GM21576 (cell line): ENCODE results near the gene SCGB1C1.
A peak's percentile ranks its signal among the peaks of the same experiment; 100 is the strongest.
"Not testable (repeated sequence)": the region's sequence is repeated elsewhere in the genome, so short reads cannot be mapped to it uniquely, and the experiment has no call there.

ENCODE experiments used
- ATAC-seq: cut with Tn5 transposase; IDR thresholded peaks from one replicate; pipeline ENCODE4 v1.9.1; 2021; ENCODE audit warnings: mild to moderate bottlenecking, moderate library complexity; ENCODE audit not compliant: unreplicated experiment

Gene SCGB1C1

DNA sequence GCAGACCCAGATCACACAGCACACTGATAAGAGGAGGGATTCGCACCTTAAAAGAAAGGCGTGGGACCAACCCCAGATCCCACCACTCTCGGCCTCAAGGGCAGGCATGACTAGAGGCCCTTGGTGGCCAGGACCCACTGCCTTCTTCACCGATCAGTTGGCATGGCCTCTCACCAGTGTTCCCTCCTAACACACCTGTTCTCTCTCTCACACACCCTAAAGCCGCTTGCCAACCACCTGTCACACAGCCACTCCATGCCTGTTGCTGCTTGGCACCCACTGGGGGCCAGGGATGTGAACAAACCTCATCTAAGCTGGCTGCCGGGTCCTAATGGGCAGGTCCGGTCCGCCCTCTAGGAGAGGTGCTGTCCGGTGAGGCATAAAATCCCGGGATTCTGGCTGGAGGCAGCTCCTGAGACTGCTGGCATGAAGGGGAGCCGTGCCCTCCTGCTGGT is at the start of gene SCGB1C1:
SCGB1C1 (plus strand) TSS at position 405 of the 455 bp plus-strand sequence; CDS start at position 427, 22 bp downstream.
- not testable (repeated sequence) for ATAC-seq

DNA sequence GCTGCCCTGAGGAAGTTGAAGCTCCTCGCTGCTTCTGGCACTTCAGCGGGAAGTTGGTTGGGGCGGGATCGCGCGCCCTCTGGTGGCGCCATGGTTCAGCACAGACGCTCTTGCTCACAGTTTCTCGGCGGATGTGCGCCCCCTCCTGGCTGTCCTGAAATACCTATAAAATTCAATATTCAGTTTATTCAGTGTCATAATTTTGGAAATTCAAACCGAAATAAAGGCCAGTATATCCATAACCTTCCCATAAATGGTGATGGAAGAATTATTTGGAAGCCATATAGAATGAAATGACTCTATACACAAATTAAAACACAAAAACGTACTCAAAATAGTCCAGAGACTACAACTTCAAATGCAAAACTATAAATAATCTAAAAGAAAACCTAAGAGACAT is 12.6 kb upstream of the SCGB1C1 start:
- not testable (repeated sequence) for ATAC-seq

DNA sequence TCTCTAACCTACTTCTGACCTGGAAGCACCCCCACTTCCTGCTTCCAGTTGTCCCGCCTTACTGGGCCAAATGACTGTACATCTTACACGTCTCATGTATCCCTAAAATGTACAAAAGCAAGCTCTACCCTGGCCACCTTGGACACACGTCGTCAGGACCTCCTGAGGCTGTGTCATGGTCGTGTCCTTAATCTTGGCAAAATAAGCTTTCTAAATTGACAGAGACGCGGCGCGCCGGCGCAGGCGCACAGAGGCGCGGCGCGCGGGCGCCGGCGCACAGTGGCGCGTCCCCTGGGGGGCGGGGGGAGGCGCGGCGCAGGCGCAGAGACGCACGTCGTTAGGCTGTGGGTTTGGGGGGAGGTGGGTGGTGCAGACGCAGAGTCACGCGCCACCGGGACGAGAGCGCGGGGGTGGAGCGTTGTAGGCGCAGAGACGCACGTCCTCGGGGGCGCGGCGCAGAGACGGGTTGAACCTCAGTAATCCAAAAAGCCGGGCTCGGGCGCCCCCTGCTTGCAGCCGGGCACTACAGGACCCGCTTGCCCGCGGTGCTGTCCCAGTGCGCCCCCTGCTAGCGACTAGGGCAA is 3.6 kb upstream of the SCGB1C1 start:
- not testable (repeated sequence) for ATAC-seq

DNA sequence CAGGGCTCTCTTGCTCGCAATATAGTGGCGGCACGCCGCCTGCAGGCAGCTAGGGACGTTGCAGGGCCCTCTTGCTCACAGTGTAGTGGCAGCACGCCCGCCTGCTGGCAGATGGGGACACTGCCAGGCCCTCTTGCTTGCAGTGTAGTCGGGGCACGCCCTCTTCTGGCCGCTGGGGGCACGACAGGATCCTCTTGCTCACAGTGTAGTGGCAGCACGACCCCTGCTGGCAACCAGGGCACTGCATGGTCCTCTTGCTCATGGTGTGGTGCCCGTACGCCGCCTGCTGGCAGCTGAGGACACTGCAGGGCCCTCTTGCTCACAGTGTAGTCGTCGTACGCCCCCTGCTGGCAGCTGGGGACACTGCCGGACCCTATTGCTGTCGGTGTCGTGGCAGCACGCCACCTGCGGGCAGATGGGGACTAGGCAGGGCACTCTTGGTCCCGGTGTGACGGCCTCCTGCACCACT is 3.0 kb upstream of the SCGB1C1 start:
- ATAC-seq: peak; percentile 79

DNA sequence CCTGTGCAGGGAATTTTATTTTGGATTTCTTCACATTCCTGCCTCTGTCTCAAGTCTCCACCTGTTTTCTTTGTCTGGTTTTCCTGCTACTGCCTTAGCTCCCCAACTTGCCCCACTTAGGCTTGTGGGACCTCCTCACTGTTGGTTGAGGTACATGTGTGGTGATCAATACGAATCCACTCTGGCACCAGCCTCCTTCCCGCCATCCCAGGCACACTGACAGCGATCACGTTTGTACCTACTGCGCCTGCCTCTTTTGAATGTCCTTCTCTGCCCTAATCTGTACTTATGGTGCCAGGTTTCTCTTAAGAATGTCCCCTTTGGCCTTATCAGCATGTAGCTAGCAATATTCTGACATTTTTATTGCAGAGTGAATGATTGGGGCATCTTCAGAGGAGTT is 2.3 kb upstream of the SCGB1C1 start:
- ATAC-seq: not testable (repeated sequence)

DNA sequence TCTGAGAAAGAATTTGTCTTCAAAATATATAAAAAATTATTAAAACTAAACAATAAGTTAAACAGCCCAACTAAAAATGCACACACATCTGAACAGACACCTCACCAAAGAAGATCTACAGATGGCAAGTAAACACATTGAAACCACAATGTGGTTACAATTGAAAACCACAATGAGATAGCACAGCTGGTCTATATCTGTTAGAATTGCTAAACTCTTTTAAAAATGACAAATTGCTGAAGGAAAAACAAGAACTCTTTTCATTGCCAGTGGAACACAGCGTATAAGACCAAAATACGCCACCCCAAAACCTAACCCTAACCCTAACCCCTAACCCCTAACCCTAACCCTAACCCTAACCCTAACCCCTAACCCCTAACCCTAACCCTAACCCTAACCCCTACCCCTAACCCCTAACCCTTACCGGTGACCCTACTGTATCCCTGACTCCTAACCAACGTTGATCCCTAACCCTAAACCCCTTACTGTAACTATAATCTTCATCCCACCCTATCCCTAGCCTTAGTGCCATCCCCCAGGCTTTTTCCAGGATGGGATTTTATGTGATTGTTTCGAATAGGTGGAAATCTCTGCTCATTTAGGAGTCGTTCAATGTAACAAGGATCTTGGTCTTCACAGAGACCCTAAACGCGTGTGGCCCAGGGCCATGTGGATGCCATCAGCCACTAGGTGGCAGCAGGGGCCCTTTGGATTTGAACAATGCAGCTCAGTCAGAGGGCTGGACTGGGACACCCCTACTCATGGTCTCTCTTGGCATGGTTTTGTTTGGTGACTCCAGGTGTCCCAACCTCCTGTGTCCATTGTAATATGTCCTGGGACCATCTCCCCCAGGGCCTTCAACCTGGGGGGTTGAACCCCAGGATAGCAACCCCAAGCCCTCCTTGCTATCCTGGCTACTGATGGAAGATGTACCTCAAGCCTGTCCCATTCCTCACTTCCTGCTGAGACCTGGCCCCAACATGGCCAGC is 1.1 kb upstream of the SCGB1C1 start:
- ATAC-seq: not testable (repeated sequence)

DNA sequence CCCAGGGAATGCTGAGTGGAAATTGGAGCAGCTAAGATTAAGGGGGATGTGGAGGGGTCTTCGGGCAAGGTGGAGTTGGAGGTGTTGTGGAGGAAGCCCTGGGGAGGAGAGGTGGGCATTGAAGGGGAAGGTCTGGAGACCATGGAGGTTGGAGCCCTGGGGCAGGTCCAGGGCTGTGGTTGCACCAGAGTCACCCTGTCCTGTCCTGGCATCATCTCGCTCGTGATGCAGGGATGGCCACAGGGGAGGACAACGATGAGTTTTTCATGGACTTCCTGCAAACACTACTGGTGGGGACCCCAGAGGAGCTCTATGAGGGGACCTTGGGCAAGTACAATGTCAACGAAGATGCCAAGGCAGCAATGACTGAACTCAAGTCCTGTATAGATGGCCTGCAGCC is 603 bp downstream of the SCGB1C1 start:
- not testable (repeated sequence) for ATAC-seq

DNA sequence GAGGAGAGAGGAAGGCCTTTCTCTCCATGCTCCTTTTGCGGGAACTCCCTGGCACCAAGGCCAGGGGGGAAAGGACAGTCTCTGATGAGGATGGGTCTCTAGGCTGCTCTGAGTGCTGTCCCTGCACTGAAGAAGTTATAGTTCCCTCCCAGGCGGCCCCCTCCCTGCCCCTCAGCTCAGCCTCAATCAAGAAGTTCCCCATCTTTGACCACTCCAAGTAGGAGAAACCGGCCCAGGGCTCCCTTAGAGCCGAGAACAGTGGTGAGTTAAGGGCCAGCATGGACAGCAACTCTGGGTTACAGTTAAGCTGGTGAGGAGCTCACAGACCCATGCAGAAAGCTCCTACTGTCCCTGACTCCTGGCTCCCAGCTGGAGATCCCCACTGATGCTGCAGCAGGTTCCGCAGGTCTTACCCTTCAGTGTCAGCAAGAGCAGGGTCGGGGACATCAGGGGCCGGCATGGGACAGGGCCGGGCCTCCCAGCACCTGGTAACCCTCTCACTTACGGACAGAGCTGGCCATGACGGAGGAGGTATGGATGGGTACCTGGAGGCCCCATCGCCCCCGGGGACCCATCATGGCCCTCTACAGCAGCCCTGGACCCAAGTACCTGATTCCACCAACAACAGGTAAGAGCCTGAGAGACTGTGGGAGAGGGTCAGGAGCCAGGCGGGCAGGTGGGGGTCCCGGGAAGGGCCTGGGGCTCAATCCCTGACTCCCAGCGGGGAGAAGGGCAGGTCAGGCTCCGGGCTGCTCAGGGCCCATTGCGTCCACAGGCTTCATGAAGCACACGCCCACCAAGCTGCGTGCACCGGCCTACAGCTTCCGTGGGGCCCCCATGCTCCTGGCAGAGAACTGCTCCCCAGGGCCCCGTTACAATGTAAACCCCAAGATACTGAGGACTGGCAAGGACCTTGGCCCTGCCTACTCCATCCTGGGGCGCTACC is 4.2 kb downstream of the SCGB1C1 start:
- ATAC-seq: no peak

DNA sequence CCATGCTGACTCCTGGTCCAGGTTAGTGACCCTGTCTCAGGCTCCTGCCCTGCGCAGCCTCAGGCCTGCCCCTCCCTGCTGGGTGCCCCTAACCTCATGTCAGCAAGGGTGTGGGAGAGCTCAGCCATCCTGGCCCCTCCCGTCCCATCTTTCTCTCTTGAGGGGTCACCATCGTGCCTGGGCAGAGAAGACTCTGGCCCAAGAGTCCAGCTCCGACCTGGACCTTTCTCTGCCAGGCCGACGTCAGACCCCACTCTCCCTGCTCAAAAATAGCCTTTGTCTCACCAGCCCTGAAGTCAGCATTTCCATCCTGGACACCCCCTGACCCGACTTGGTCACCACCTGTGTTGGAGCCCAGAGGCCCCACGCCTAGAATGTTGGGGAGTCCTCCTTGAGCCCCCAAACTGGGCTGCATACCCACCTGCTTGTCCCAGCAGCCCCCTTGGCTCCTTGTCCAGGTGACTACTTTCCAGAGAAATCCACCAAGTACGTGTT is 4.9 kb downstream of the SCGB1C1 start:
- no peak for ATAC-seq

DNA sequence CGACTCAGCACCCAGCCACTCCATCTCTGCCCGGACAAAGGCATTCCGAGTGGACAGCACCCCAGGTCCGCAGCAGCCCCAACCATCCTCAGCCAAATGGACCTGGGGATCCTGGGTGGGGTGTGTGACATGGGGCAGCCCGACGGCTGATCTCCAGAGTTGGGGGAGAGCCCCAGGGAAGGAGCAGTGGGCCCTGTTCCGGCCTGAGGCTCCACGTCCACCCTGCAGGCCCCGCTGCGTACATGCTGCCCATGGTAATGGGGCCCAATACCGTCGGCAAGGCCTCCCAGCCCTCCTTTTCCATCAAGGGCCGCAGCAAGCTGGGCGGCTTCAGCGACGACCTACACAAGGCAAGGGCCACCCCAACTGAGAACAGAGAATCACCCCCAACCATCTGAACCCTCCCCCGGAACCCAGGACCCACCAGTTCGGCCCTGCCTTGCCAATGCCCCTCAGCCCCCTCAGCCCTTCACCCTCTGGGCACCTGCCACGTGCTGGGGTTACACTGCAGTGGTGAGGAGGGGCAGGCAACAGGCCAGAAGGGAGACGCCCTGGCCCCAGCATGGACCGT is 5.4 kb downstream of the SCGB1C1 start:
- ATAC-seq: no peak

DNA sequence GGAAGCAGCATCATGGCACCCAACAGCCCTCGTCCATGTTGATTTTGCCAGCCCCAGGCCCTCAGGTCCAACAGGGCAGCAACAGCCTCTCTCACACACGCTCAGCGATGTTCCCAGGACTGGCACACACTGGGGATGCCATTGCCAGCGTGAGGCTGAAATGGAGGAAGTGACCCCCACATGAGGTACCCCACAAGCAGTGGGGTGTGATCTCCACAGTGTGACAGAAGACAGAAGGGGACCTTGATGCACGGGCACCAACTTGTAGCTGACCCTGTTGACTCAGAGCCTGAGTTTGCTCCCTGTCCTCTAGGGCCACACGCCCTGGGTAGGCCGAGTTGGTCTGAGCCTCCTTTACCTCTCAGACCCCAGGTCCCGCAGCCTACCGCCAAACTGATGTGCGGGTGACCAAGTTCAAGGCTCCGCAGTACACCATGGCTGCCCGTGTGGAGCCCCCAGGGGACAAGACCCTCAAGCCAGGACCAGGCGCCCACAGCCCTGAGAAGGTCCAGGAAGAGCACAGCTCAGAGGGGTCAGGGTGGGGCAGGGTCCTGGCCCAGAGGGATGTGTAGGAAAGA is 6.2 kb downstream of the SCGB1C1 start:
- ATAC-seq: no peak

DNA sequence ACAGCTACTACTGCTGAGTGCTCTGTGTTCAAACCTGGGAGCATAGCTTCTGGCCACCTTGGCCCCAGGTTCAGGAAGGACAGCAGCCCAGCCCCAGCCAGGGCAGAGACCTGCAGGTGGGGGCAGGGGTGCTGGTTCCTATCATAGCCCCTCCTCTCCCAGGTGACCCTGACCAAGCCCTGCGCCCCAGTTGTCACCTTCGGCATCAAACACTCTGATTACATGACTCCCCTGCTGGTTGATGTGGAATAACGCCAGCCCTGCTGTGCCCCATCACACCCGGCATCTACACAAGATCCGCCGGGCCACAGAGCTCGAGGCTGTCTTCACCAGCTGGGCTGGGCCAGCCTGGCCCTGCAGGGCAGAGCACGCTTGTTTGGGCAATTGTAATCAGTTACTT is 6.9 kb downstream of the SCGB1C1 start:
- no peak for ATAC-seq

DNA sequence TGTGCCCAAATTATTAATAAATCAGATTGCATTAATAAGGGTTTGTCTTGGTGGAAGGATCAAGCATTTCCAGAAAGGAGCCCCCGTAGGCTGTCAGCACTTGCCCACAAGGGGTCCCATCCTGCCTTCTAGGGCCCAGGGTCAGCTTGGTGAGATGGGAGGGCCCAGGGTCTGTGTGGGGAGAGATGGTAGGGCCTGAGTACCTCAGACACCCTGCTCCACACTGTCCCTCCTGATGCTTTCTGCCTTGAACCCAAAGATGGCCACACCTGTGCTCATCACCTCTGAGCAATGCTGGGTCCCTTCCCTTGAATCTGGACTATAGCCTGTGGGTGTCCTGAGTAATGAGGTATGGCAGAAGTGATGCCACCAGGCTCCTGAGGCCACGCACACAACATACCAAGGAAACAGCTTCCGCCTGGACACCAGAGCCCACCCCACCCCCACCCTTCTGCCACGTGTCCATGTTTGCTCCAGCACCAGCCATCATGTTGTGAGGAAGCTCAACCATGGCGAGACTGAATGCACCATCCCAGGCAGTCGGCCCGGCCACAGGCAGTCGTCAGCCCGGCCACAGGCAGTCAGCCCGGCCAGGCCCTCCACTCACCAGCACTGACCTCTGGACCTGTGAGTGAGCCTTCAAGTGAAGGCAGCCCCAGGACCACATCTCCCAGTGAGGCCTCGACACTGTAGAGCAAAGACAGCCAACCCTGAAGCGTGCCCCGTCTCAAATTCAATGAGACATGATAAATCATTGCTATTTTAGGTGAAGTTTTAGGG is 7.5 kb downstream of the SCGB1C1 start:
- no peak for ATAC-seq

DNA sequence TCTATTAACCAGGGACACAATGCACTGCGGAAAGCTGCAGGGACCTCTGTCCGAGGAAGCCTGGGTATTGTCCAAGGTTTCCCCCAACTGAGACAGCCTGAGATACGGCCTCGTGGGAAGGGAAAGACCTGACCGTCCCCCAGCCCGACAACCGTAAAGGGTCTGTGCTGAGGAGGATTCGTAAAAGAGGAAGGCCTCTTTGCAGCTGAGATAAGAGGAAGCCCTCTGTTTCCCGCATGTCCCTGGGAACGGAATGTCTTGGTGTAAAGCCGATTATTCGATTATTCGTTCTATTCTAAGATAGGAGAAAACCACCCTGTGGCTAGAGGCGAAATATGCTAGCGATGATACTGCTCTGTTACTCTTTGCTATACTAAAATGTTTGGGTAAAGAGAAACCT is 9.1 kb downstream of the SCGB1C1 start:
- no peak for ATAC-seq

DNA sequence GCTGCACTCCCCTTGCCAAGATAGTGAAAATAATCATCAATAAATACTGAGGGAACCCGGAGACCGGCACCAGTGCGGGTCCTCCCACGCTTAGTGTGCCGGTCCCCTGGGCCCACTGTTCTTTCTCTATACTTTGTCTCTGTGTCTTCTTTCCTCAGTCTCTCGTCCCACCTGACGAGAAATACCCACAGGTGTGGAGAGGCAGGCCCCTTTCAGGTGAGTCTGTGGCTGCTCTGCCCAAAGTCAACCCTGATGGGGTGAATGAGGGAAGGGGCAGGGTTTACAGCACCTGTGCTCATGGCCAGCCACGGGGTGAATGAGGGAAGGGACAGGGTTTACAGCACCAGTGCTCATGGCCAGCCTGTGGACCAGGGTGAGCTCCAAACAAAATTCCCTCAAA is 9.6 kb downstream of the SCGB1C1 start:
- no peak for ATAC-seq

DNA sequence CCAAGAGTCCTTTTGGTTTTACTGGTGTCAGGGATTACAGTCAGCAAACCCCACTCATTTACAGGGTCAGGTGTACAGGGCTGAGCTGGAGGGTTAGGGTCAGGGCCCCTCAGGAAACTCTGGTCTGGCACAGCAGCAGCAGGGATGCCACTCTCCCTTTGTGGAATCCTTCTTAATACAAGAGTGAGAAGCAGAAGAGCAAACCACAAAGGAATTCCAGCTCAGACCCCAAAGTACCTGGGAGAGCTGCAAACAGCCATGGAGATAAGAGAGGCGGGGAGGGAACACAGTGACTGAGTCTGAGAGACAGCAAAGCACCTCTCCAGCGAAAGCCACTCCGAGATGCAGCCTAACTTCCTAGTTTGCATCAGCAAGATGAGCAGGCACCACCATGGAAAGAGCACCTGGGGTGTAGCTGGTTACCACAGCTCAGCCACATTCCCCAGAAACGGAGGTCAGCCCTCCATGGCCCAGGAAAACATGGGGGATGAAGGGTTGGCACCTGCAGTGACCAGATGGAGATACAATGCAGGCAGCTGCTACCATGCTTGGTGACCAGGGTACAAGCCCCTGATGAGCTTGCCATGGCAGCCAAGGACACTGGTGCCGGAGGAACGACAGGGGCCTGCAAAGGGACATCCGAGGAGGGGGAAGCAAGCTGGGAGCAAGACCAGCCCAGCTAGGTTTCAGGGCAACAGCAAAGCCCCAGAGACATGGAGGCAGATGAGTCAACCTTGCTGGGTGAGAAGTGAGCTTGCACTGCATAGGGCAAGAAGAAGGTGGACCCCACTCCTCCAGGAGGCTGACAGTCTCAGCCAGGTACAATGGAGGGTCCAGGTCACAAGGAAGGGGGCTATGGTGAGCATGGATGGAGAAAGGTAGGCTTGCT is 10.4 kb downstream of the SCGB1C1 start:
- ATAC-seq: no peak

DNA sequence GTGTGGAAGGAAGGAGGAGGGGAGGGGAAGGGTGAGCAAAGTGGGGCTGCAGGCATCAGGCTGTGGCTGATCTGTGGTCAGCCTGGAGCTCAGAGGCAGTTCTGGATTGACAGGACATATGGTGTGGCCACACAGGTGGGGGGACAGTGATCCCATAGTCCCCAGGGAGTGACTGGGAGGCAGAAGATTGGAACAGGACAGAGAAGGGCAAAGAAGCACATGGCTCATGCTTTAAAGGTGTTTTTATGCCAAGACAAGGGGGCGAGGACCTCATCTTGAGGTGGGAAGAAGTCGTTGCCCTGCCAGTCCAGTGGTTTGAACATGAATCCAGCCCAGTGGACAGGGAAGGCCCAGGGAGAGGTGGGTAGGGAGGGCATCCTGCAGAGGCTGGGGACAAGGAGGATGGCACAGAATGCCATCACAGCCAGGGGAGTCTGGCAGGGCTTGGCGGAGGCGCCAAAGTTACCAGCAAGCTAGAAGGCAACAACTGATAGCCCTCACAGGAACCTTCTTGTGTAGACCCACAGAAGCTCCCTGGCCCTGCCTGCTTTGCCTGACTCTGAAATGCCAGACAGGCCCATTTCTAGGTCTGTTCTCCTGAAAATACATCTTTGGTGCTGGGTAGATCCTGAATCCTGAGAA is 11.2 kb downstream of the SCGB1C1 start:
- ATAC-seq: no peak
